Activated CD8-positive, alpha-beta T cell treated with anti-CD3 and anti-CD28 coated beads for 36 hours (primary cell): Measurements from ENCODE around the gene PTPA. TPM values are rescaled to one million over a fixed set of nuclear protein-coding genes. Genes with fewer than 3 reads are reported as not detected.

ENCODE experiments used
- ATAC-seq: fragments of 200-7000 bp; cut with Tn5 transposase; one replicate; pipeline ENCODE4 v1.10.0; 2021; ENCODE audit warnings: mild to moderate bottlenecking, moderate library complexity
- CTCF ChIA-PET: fragments of 350-600 bp; sonication (Branson Sonifier 250); formaldehyde crosslinking; loops from one replicate; lab custom pipeline; 2021; ENCODE audit warnings: antibody characterized with exemption; lab: Charles Lee
- POLR2A ChIA-PET: fragments of 350-600 bp; sonication (Branson Sonifier 250); formaldehyde crosslinking; loops from one replicate; lab custom pipeline; 2021; ENCODE audit warnings: antibody characterized with exemption; lab: Charles Lee
- DNase-seq: peaks from one replicate; pipeline ENCODE4 v3.0.0-alpha.2; 2020
- H3K27ac Mint-ChIP-seq: one replicate; pipeline ENCODE4 v1.8.0; 2021; ENCODE audit warnings: mild to moderate bottlenecking, mixed read lengths
- H3K27me3 Mint-ChIP-seq: one replicate; pipeline ENCODE4 v1.8.0; 2021; ENCODE audit warnings: mixed read lengths
- H3K36me3 Mint-ChIP-seq: one replicate; pipeline ENCODE4 v1.8.0; 2021; ENCODE audit warnings: low read depth, mixed read lengths
- H3K4me1 Mint-ChIP-seq: one replicate; pipeline ENCODE4 v1.8.0; 2021; ENCODE audit warnings: low read depth, mixed read lengths
- H3K4me3 Mint-ChIP-seq: one replicate; pipeline ENCODE4 v1.8.0; 2021; ENCODE audit warnings: mild to moderate bottlenecking, moderate library complexity, mixed read lengths
- H3K9me3 Mint-ChIP-seq: one replicate; pipeline ENCODE4 v1.8.0; 2021; ENCODE audit warnings: mixed read lengths
- intact Hi-C: fragments of 100-400 bp; cut with micrococcal nuclease; formaldehyde crosslinking; loops from one replicate; pipeline ENCODE4 v1.10.0; 2022
- total RNA-seq, 2 experiments: library from RNA; stranded (reverse); gene quantifications; one replicate each; pipeline ENCODE4 v1.2.3, GENCODE V29; 2021
- TF ChIP-seq, protein P1 (sequence below): fragments of 200-600 bp; IDR thresholded peaks from one replicate; pipeline ENCODE4 v1.8.0; 2022; ENCODE audit warnings: antibody characterized with exemption, mild to moderate bottlenecking

Gene PTPA
- total RNA-seq, 2 experiments from 2014 or later = 95.3 to 98.5 TPM

DNA sequence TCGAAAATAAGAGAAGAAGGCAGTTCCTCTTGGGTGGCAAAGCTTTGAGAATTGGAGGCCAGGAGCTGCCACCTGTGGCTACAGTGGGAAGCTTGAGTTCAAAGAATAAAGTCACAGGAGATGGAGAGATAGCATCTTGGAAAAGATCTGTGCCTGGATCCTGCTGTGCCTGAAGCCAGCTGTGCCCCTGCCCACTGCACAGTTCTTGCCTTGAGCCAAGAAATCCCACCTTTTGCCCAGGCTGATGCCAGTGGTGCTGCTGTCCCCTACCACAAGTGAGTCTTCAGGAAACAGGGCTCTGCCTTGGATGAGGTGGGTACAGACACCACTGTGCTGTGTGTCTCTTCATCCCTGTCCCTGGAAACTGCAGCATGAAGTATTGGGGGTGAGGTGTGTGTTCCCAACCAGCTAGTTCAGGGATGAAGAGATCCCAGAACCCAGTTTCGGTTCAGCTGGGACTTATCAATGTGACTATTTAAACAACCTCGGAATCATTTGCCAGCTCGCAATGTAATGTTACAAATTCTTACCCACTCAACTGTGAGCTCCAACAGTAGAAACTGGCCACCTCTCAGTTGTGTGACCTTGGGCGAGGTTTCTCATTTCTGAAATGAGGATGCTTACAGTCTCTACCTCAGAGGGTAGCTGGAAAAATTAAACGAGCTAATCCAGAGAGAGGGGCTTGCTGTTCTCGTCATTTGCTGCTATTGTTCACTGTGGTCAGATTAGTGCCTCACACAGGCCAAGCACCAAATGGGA, 61.0 kb downstream of the PTPA start:
- H3K4me3 Mint-ChIP-seq = no peak overlapping the region
- intact Hi-C loops = loop anchor here (10.0 kb wide), 2 partner anchors 153 to 443 kb away; no protein-coding TSS in a partner anchor
- ATAC-seq = no peak
- H3K9me3 Mint-ChIP-seq = no peaks in the 10 kb centered on the region
- CTCF ChIA-PET = interaction anchor here (1.2 to 6.0 kb wide), 8 partner anchors 11 to 453 kb away, joined by 4 to 65 read pairs (median 18); no protein-coding TSS in a partner anchor
- peaks cover 16% of the 10 kb centered on the region for H3K4me1 Mint-ChIP-seq
- no peak overlapping the region for H3K27ac Mint-ChIP-seq
- no peaks in the 10 kb centered on the region for H3K36me3 Mint-ChIP-seq
- TF ChIP-seq, protein P1, sequence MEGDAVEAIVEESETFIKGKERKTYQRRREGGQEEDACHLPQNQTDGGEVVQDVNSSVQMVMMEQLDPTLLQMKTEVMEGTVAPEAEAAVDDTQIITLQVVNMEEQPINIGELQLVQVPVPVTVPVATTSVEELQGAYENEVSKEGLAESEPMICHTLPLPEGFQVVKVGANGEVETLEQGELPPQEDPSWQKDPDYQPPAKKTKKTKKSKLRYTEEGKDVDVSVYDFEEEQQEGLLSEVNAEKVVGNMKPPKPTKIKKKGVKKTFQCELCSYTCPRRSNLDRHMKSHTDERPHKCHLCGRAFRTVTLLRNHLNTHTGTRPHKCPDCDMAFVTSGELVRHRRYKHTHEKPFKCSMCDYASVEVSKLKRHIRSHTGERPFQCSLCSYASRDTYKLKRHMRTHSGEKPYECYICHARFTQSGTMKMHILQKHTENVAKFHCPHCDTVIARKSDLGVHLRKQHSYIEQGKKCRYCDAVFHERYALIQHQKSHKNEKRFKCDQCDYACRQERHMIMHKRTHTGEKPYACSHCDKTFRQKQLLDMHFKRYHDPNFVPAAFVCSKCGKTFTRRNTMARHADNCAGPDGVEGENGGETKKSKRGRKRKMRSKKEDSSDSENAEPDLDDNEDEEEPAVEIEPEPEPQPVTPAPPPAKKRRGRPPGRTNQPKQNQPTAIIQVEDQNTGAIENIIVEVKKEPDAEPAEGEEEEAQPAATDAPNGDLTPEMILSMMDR = no peak
- H3K27me3 Mint-ChIP-seq = peaks cover 6% of the 10 kb centered on the region
- DNase-seq = no peak
- POLR2A ChIA-PET = interaction anchor here (1.0 to 1.4 kb wide), 2 partner anchors 21 to 32 kb away, joined by 3 to 4 read pairs; no protein-coding TSS in a partner anchor

DNA sequence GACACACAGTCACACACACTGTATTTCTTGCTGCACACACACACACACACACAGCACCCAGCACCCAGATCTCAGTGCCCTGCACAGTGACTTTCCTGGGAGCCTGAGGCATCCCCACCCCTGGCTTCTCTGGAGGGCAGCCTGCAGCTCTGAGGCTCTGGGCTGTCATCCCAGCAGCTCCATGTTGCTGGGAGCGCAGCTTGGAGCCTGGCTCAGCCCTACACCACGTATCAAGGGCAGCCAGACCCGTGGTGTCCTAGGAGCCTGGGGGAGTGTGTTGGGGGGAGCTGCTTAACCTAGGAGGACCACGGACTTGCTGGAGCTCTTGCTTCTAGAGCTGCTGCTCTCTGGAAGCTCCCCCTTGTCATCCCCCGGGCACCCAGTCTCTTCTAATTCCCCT, 61.6 kb downstream of the PTPA start:
- TF ChIP-seq, protein P1 = no peak
- Mint-ChIP-seq H3K4me3 (no peak overlapping the region), H3K36me3 (no peaks in the 10 kb centered on the region), H3K27me3 (peaks cover 6% of the 10 kb centered on the region), H3K27ac (no peak overlapping the region), H3K9me3 (no peaks in the 10 kb centered on the region), H3K4me1 (peaks cover 11% of the 10 kb centered on the region)
- ATAC-seq (no peak), DNase-seq (no peak)
- ChIA-PET CTCF (interaction anchor here (1.2 to 6.0 kb wide), 10 partner anchors 10 to 452 kb away, joined by 4 to 65 read pairs (median 10); no protein-coding TSS in a partner anchor), POLR2A (interaction anchor here (1.0 kb wide), 1 partner anchor 32 kb away, joined by 3 read pairs; no protein-coding TSS in a partner anchor)
- intact Hi-C loops = loop anchor here (10.0 kb wide), 2 partner anchors 152 to 442 kb away; no protein-coding TSS in a partner anchor

DNA sequence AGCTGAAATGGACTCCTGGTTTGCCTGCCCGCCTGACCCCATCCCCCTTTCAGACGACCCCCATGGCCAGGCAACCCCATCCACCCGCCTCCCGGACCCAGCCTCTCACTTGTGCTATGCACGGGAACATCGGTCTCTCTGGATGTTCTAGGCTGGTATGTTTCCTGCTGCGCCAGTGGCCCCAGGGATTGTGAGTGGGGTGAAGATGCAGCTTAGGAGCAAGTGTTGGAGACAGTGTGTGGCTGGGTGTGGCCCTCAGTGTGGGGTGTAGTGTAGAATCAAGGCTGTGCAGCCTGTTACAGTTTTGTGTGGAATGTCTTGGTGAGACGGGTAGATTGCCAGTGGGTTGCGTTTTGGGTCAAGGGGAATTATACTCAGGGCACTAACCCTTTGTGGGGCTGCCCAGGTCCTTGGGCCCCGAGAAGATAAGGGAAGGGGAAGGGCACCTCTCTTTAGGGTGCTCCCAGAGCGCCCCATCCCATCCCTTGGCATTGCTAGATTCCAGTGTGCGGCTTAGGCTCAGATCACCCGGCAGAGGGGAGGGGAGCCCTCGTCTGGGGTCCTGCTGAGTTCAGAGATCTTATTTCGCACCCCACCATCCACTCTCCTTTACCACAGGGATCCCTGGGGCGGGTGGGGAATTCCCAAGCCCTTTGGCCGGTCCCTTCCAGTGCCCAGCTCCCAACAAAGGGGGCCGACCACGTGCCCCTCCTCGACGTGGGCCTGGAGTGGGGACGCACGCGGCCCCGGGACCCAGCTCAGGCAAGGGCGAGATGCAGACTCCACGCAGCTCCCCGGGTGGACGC, 62.3 kb downstream of the PTPA start:
- TF ChIP-seq, protein P1 = no peak
- Mint-ChIP-seq H3K4me1 (peaks cover 7% of the 10 kb centered on the region), H3K36me3 (no peaks in the 10 kb centered on the region), H3K27me3 (peaks cover 6% of the 10 kb centered on the region), H3K27ac (no peak overlapping the region), H3K4me3 (peak overlapping the region; percentile 32), H3K9me3 (no peaks in the 10 kb centered on the region)
- POLR2A ChIA-PET = interaction anchor here (0.6 to 1.6 kb wide), 8 partner anchors 31 to 317 kb away, joined by 3 to 11 read pairs (median 3); no protein-coding TSS in a partner anchor
- CTCF ChIA-PET = interaction anchor here (0.8 to 6.0 kb wide), 43 partner anchors 9 to 463 kb away, joined by 3 to 65 read pairs (median 5); partner anchors contain the start of gene C9orf50
- intact Hi-C loops = loop anchor here (10.0 kb wide), 2 partner anchors 151 to 441 kb away; no protein-coding TSS in a partner anchor
- ATAC-seq = no peak
- no peak for DNase-seq

DNA sequence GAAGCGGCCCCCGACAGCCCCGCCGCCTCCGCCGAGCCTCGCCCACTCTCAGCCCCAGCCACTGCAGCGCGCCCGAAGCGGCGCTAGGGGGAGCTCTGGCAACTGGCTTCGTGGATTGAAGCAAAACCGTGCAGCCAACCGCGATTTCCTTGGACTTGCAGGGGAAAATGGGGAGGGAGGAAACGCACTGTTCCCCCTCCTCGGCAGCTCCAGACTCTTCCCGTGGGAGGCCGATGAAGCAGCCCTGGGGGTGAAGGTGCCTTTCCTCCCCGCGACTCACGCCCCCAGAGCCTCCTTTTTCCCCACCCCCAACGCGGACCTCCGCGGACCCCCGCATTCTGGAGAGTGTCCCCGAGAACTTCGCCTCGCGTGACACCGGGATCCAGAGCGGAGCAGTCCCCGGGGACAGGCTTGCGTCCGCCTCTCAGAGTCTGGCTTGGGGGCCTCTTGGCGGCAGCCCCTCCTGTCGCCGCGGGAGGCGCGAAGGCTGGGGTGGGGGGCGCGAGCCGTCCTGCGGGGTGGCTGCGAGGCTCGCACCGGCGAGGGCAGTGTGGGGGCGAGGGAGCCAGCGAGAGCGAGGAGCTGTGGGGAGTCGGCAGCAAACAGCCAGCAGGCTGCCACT, 63.0 kb downstream of the PTPA start:
- intact Hi-C loops = loop anchor here (10.0 kb wide), 2 partner anchors 151 to 441 kb away; no protein-coding TSS in a partner anchor
- Mint-ChIP-seq H3K27me3 (peaks cover 6% of the 10 kb centered on the region), H3K36me3 (no peaks in the 10 kb centered on the region), H3K27ac (no peak overlapping the region), H3K4me1 (peaks cover 7% of the 10 kb centered on the region), H3K9me3 (no peaks in the 10 kb centered on the region), H3K4me3 (peak overlapping the region; percentile 68)
- TF ChIP-seq, protein P1 = peak; percentile 99
- CTCF ChIA-PET = interaction anchor here (0.7 to 6.0 kb wide), 52 partner anchors 9 to 717 kb away, joined by 3 to 65 read pairs (median 4); partner anchors contain the start of gene C9orf50
- peak; percentile 8 for ATAC-seq
- peak; percentile 85 for DNase-seq
- POLR2A ChIA-PET = interaction anchor here (0.6 to 1.6 kb wide), 11 partner anchors 25 to 320 kb away, joined by 3 to 11 read pairs (median 3); no protein-coding TSS in a partner anchor
